C4-2B (cell line): Measurements from ENCODE around the gene DERL3.

Experiments used
- H3K27ac ChIP-seq: fragments of 450-650 bp; 2 replicates; pipeline ENCODE4 v1.5.1; 2017
- ZFX ChIP-seq: fragments of 450-650 bp; IDR thresholded peaks from 2 replicates; pipeline ENCODE4 v1.6.1; 2017
- TF ChIP-seq, protein P1 (sequence below): fragments of 450-650 bp; conservative IDR thresholded peaks from 2 replicates; pipeline ENCODE4 v1.5.1; 2017; ENCODE audit warnings: mild to moderate bottlenecking

DERL3 gene

DNA sequence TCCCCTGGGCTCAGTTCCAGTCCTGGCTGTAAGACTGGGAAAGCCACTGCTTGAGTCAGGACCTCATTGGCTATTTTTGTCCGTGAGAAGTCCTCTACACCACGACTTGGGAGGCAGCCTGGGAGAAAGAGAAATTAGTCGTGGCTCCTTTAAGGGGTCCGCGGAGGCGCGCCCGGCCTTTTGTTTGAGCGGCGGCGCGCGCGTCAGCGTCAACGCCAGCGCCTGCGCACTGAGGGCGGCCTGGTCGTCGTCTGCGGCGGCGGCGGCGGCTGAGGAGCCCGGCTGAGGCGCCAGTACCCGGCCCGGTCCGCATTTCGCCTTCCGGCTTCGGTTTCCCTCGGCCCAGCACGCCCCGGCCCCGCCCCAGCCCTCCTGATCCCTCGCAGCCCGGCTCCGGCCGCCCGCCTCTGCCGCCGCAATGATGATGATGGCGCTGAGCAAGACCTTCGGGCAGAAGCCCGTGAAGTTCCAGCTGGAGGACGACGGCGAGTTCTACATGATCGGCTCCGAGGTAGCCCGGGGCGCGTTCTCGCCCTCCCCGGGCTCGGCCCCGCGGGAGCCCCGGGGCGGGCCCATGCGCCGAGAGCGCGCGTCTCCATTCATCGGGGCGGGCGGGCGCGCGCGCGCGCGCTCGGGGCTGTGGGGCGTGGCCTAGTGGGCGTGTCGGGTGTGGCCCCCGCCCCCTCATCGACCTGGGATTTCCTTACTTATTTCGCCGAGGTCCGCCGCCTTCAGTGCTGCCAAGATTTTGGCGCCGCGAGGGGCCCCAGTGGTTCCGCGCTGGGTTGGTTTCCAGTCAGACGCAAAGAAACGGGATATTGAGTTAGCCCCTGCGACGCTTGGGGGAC lies 51.8 kb downstream of the DERL3 start, which contains the start of gene SMARCB1:
Gene SMARCB1, plus strand, starts transcription at position 215 of the 848 bp plus-strand sequence. Its CDS starts 204 bp downstream, at position 419.
- TF ChIP-seq, protein P1, sequence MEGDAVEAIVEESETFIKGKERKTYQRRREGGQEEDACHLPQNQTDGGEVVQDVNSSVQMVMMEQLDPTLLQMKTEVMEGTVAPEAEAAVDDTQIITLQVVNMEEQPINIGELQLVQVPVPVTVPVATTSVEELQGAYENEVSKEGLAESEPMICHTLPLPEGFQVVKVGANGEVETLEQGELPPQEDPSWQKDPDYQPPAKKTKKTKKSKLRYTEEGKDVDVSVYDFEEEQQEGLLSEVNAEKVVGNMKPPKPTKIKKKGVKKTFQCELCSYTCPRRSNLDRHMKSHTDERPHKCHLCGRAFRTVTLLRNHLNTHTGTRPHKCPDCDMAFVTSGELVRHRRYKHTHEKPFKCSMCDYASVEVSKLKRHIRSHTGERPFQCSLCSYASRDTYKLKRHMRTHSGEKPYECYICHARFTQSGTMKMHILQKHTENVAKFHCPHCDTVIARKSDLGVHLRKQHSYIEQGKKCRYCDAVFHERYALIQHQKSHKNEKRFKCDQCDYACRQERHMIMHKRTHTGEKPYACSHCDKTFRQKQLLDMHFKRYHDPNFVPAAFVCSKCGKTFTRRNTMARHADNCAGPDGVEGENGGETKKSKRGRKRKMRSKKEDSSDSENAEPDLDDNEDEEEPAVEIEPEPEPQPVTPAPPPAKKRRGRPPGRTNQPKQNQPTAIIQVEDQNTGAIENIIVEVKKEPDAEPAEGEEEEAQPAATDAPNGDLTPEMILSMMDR: no peak
- TF ChIP-seq ZFX: peak; percentile 89; the same call in 1 of the 2 replicates
- H3K27ac ChIP-seq: peak within 1 kb of the TSS; percentile 87

DNA sequence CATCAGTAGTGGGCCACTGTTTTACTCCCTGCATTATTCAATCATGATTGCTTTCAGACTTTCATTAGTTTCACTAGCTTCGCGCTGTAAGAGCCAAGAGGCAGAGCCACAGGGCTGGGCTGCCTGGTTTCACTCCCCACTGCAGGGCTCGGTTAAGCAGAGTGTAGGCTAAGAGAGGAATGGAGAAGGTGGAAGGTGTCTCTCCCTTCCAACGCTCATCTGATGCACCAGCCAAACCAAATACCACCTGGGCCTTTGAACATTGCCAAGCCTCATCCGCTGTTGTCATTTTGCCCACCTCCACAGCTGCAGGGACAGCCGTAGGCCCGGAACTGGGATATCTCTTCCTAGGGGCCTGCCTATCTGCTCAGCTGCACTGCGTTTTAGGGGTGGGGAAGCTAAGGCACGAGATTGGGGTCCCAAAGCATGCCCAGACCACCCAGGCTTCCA lies 52.5 kb downstream of the DERL3 start:
- H3K27ac ChIP-seq: peak overlapping the region; percentile 87
- TF ChIP-seq, protein P1: no peak
- no peak for TF ChIP-seq ZFX
